SJCRH30 (cell line): Measurements from ENCODE around the gene EXOC3L1. TPM values are rescaled to one million over a fixed set of nuclear protein-coding genes. Genes with fewer than 3 reads are reported as not detected.

Experiments used
- DNase-seq, 2 experiments: peaks; one replicate each; pipeline ENCODE4 v3.0.0-alpha.2; 2015 to 2020
- H3K27ac ChIP-seq: fragments of 250-450 bp; sonication (Bioruptor Pico); 2 replicates; pipeline ENCODE4 v1.5.1; 2020; ENCODE audit warnings: mild to moderate bottlenecking, moderate library complexity
- H3K27me3 ChIP-seq: fragments of 250-450 bp; sonication (Bioruptor Pico); 2 replicates; pipeline ENCODE4 v1.5.1; 2020; ENCODE audit warnings: mild to moderate bottlenecking, moderate library complexity
- H3K36me3 ChIP-seq: fragments of 250-450 bp; sonication (Bioruptor Pico); 2 replicates; pipeline ENCODE4 v1.5.1; 2020; ENCODE audit warnings: mild to moderate bottlenecking, moderate library complexity
- H3K4me1 ChIP-seq: fragments of 250-450 bp; sonication (Bioruptor Pico); 2 replicates; pipeline ENCODE4 v1.5.1; 2020; ENCODE audit warnings: mild to moderate bottlenecking, moderate library complexity
- H3K4me3 ChIP-seq: fragments of 250-450 bp; sonication (Bioruptor Pico); 2 replicates; pipeline ENCODE4 v1.5.1; 2020; ENCODE audit warnings: mild to moderate bottlenecking, moderate library complexity
- H3K9me3 ChIP-seq: fragments of 250-450 bp; sonication (Bioruptor Pico); replicated peaks from 2 replicates; pipeline ENCODE4 v1.5.1; 2020; ENCODE audit warnings: mild to moderate bottlenecking, moderate library complexity
- total RNA-seq: library from RNA; depleted of rRNA; stranded (reverse); fragments of >200 nt; shearing (Covaris generic); gene quantifications from 2 replicates; pipeline ENCODE4 v1.2.3, GENCODE V29; 2014

Gene EXOC3L1
- total RNA-seq, 1 experiment from 2014 or later = 2.0 TPM

DNA sequence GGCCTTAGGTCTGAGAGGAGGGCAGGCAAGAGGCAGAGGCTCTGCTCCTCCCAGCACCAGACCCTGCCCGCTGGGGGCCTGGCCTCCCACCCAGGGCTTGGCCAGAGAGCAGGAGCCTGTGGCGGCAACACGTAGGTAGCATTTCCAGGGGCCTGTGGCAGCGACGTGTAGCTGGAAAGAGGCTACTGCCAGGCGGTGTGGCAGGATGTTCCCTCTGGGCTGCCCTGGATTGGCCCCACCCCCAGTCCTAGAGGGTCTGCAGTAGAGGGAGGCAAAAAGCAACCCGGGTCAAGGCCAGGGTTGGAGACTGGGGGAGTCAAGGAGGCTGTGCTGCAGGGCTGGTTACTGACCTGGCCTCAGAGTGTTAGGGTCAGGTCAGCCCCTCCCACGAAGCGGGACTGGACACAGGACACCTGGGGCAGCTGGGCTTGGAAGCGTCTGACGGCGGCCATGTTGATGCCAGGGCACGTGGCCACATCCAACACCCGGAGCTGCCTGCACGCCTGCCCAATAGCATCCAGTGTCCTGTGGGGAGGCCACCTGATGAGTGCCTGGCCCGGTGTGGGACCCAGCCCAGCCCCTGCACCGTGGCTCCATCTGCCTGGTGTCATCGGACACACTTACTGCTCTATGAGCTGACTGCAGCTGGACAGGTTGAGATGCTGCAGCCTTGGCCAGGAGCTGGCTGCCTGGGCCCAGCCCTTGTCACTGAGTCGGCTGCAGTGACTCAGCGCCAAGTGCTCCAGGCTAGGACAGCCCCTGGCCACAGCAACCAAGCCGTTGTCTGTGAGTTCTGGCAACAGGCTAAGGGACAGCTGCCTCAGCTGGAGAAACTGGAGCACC lies 17.5 kb upstream of the EXOC3L1 start:
- Histone ChIP-seq H3K9me3 (no peaks in the 10 kb centered on the region), H3K27ac (no peak overlapping the region), H3K27me3 (no peaks in the 10 kb centered on the region), H3K36me3 (peaks cover 3% of the 10 kb centered on the region; the same call in 1 of the 2 replicates), H3K4me1 (peaks cover 5% of the 10 kb centered on the region; the same call in 1 of the 2 replicates), H3K4me3 (no peak overlapping the region)
- no peak for DNase-seq

DNA sequence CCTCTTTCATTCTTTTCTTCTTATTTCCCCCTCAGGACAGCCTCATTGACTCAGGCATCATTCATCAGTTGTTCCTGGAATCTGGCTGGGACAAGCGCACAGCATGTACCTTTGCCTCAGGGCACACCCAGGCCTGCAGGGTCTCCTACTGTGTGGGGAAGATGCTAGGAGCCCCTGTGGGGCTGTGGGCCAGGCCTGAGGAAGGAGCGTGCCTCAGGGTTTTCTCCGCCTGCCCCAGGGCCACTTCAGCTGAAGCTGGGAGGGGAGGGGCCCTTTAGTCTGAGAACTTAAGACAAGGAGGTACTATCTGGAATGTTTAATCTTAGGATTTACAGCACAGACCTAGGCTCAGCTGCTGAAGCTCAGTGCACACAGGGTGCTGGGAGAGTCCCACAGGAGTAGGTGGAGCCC lies 16.9 kb upstream of the EXOC3L1 start:
- H3K36me3 ChIP-seq = peaks cover 8% of the 10 kb centered on the region; the same call in 1 of the 2 replicates
- no peak for DNase-seq

DNA sequence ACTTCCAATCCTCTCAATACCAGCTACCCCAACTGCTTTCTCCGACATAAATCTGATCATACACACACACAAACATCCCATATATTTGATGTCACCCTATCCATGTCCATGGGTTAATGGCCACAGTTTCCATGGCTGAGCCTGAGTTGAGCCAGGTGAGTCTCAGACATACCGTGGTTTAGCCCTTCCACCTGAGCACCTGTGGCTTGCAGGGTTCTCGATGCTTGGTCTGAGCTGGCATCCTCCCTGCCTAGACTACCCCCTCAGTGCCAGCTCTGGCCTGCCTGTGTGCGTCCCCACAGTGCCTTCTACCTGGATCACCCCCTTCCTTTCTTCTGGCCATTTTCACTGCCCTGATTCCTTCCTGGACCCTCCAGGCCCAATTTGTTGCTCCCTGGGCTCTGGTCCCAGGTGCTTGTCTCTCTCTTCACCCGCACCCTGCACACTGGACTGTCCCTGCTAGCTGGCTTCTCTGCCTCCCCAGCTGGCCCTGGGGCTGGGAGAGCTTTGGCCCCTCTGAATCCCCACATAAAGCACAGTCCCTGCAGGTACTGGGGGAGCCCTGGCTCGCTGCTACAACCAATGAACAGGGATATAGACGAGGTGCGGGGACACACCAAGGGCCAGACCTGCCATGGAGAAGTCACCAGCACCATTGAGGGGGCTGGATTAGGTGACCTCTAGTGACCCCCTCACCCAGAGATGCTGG lies 16.3 kb upstream of the EXOC3L1 start:
- peaks cover 13% of the 10 kb centered on the region for H3K36me3 ChIP-seq

More for the DNA sequence above, 16.9 kb upstream of the EXOC3L1 start:
- H3K4me1 ChIP-seq = peaks cover 5% of the 10 kb centered on the region; the same call in 1 of the 2 replicates
- no peak overlapping the region for H3K27ac ChIP-seq
- no peaks in the 10 kb centered on the region for H3K27me3 ChIP-seq
- no peak overlapping the region for H3K4me3 ChIP-seq
- H3K9me3 ChIP-seq = no peaks in the 10 kb centered on the region

DNA sequence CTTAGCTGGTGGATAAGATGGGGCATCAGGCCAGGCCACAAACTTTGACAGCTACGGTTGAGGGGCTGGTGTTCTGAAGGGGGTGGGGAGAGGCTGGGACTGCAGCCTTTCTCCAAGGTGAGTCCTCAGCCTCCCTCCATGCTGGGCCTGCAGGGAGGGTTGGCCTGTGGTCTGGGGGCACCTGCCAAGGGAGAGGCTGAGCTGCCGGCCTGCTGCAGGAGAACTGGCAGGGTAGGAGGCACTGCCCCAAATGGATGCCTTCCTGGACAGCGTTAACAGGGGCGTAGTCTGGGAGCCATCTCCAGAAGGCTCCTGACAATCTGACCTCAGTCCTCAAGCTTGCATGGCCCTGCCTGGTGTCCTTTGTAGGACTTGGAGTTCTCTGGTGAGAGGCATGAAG lies 14.1 kb upstream of the EXOC3L1 start:
- H3K4me3 ChIP-seq = no peak overlapping the region
- H3K27ac ChIP-seq = no peak overlapping the region
- no peak for DNase-seq
- H3K36me3 ChIP-seq = peaks cover 24% of the 10 kb centered on the region
- no peaks in the 10 kb centered on the region for H3K9me3 ChIP-seq
- H3K27me3 ChIP-seq = no peaks in the 10 kb centered on the region
- no peaks in the 10 kb centered on the region for H3K4me1 ChIP-seq

More for the DNA sequence above, 16.3 kb upstream of the EXOC3L1 start:
- Histone ChIP-seq H3K4me3 (no peak overlapping the region), H3K27ac (no peak overlapping the region), H3K9me3 (no peaks in the 10 kb centered on the region), H3K27me3 (no peaks in the 10 kb centered on the region), H3K4me1 (peaks cover 5% of the 10 kb centered on the region; the same call in 1 of the 2 replicates)
- no peak for DNase-seq

DNA sequence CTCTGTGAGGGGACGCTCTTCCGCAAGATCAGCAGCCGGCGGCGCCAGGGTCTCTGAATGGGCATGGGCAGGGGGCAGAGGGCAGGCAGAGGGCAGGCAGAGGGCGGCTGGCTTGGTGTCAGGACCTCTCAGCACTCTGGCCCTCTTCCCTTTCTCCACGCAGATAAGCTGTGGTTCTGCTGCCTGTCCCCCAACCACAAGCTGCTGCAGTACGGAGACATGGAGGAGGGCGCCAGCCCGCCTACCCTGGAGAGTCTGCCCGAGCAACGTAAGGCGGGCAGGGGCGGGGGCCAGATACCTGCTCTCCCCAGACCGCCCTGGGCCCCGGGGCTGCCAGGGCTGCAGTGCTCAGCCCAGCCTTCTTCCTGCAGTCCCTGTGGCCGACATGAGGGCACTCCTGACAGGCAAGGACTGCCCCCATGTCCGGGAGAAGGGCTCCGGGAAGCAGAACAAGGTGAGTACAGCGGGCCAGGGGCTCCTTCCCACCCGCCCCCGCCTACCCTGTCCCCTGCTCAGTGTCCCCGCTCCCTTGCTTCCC lies 13.1 kb upstream of the EXOC3L1 start:
- Histone ChIP-seq H3K27me3 (no peaks in the 10 kb centered on the region), H3K4me1 (no peaks in the 10 kb centered on the region), H3K27ac (no peak overlapping the region), H3K4me3 (no peak overlapping the region), H3K9me3 (no peaks in the 10 kb centered on the region), H3K36me3 (peaks cover 32% of the 10 kb centered on the region)
- no peak for DNase-seq

DNA sequence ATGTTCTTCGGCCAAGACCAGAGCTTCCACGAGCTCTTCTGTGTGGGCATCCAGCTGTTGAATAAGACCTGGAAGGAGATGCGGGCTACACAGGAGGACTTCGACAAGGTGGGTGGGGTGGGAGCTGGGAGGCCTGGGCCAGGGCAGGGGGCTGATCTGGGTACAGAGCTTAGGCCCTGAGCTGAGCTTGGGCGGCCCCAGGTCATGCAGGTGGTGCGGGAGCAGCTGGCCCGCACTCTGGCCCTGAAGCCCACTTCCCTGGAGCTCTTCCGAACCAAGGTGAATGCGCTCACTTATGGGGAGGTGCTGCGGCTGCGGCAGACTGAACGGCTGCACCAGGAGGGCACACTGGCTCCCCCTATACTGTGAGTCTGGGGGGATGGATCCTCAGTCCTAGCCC lies 12.5 kb upstream of the EXOC3L1 start:
- H3K9me3 ChIP-seq = no peaks in the 10 kb centered on the region
- DNase-seq = no peak

DNA sequence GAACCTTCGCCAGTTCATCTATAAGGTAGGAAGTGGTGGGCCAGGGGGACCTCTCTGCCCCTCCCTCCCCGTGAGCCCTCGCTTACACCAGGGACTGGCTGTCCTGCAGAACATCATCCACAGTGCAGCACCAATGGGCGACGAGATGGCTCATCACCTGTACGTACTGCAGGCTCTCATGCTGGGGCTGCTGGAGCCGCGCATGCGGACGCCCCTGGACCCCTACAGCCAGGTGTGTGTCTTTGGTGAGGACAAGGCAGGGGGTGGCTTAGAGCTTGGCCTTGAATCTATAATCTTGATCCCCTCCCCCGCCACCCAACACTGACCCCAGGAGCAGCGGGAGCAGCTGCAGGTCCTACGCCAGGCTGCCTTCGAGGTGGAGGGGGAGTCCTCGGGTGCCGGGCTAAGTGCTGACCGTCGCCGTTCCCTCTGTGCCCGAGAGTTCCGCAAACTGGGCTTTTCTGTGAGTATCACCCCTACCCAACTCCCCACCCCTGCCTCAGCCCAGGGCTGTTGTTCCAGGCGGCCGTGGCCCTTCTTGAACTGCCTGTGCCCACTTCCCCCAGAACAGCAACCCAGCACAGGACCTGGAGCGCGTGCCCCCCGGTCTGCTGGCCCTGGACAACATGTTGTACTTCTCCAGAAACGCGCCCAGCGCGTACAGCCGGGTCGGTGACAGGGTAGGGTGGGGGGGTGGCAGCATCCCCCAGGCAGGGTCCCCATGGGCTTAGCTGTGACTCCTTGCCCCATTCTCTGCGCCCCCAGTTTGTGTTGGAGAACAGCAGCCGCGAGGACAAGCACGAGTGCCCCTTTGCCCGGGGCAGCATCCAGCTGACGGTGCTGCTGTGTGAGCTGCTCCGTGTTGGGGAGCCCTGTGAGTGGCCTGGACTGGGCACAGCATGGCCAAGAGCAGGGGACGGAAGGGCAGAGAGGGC lies 11.7 kb upstream of the EXOC3L1 start:
- Histone ChIP-seq H3K4me3 (no peak overlapping the region), H3K27me3 (no peaks in the 10 kb centered on the region), H3K4me1 (no peaks in the 10 kb centered on the region), H3K27ac (no peak overlapping the region), H3K9me3 (no peaks in the 10 kb centered on the region), H3K36me3 (peaks cover 45% of the 10 kb centered on the region)
- no peak for DNase-seq

More for the DNA sequence above, 12.5 kb upstream of the EXOC3L1 start:
- Histone ChIP-seq H3K27me3 (no peaks in the 10 kb centered on the region), H3K4me1 (no peaks in the 10 kb centered on the region), H3K4me3 (no peak overlapping the region), H3K36me3 (peaks cover 38% of the 10 kb centered on the region), H3K27ac (no peak overlapping the region)

DNA sequence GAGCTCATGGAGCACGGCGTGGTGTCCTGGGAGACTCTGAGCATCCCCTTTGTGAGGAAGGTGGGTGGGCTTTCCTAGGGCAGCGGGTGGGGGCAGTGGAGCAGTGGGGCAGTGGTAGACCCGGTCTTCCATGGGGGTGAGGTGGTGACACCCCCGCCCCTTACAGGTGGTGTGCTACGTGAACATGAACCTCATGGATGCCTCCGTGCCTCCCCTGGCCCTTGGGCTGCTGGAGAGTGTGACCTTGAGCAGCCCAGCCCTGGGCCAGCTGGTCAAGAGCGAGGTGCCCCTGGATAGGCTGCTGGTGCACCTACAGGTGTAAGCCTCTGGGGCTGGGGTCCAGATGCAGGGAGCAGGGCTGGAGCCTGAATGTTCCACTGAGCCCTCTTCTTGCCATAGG lies 10.6 kb upstream of the EXOC3L1 start:
- H3K4me3 ChIP-seq = no peak overlapping the region

DNA sequence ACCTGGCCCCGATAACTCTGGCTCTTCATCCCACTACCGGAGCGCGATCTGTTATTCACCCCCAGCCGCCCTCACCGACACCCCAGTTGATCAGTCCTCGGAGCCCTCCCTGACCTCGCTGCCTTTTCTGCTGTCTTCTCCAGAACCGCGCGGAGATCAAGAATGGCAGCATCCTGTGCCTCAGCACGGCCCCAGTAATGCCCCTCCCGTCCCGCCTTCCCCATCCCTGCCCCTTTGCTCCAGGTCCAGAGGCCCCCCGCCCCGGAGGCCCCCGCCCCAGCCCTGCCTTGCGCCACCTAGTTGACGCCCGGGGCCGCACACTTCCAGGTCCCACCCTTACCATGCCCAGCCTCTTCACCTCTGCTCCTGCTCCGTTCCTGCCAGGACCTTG lies 9.9 kb upstream of the EXOC3L1 start:
- peaks cover 61% of the 10 kb centered on the region for H3K36me3 ChIP-seq
- H3K4me1 ChIP-seq = no peaks in the 10 kb centered on the region
- no peak overlapping the region for H3K4me3 ChIP-seq
- no peaks in the 10 kb centered on the region for H3K9me3 ChIP-seq
- H3K27me3 ChIP-seq = no peaks in the 10 kb centered on the region
- H3K27ac ChIP-seq = no peak overlapping the region
- no peak for DNase-seq

More for the DNA sequence above, 10.6 kb upstream of the EXOC3L1 start:
- Histone ChIP-seq H3K27ac (no peak overlapping the region), H3K36me3 (peaks cover 54% of the 10 kb centered on the region), H3K27me3 (no peaks in the 10 kb centered on the region), H3K4me1 (no peaks in the 10 kb centered on the region), H3K9me3 (no peaks in the 10 kb centered on the region)
- DNase-seq = no peak

DNA sequence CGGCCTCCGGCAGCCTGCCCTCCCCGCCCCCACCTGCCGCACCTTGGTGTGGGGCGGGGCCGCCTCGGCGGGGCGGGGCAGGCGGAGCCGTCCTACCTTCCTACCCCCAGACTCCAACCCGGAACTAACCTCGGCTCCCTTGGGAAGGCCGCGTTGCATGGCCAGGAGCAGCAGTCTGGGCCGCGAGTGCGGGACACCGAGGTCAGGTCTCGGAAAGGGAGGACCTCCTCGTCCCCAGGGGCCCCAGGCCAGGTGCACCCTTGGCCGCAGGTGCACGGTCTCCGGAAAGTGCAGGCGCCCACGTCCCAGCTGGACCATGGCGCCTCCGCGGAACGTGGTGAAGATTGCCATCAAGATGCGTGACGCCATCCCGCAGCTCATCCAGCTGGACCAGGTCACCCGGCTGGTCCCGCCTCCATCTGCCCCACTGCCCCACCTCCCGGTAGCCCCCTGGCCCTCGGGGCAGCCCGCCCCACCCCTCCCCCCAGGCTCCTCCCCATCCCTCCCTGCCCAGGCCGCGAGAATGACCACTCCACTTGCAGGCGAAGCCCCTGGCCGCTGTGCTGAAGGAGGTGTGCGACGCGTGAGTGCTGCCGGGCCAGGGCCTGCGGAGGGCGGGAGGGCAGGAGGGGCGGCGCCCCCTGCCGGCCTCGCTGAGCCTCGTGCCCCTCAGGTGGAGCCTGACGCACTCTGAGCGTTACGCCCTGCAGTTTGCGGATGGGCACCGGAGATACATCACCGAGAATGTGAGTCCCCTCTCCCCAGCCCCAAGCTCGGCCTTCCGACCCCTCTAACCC lies 9.3 kb upstream of the EXOC3L1 start, which contains the start of gene ELMO3:
ELMO3 (plus strand) TSS at position 121 of the 797 bp plus-strand sequence; CDS start at position 317, 196 bp downstream.
- H3K9me3 ChIP-seq = no peaks in the 10 kb centered on the region
- no peak for DNase-seq
- no peak within 1 kb of the TSS for H3K4me3 ChIP-seq
- no peak within 1 kb of the TSS for H3K27ac ChIP-seq
- no peaks in the 10 kb centered on the region for H3K27me3 ChIP-seq
- H3K4me1 ChIP-seq = no peaks in the 10 kb centered on the region
- peaks cover 65% of the 10 kb centered on the region for H3K36me3 ChIP-seq

DNA sequence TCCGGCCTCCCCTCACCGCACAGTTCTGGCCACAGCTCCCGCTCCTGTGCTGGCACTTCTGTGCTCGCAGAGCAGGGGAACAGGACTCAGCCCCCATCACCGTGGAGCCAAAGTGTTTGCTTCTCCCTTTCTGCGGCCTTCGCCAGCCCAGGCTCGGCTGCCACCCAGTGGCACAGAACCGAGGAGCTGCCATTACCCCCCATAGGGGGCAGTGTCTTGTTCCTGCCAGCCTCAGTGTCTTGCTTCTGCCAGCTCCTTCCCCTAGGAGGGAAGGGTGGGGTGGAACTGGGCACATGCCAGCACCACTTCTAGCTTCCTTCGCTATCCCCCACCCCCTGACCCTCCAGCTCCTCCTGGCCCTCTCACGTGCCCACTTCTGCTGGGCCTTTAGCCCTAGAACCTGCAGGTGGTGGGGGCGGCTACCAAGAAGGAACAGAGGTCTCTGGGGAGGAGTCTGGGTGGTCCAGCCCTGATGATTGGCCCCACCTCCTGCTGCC lies 8.3 kb upstream of the EXOC3L1 start:
- H3K9me3 ChIP-seq = no peaks in the 10 kb centered on the region

DNA sequence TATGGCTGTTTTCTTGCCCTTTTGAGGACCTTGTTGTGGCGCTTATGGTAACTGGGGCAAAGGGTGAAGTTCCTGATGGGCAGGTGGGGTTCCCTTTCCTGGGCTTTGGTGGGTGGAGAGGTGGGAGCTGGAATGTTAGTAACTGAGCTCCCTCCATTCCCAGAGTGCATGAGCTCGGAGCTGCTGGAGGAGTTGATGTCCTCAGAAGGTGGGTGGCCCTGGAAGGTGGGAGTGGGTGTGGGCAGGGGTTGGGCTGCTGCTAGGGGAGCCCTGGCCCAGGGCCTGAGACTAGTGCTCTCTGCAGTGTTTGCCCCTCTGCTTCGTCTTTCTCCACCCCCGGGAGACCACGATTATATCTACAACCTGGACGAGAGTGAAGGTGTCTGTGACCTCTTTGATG lies 7.8 kb upstream of the EXOC3L1 start:
- H3K27me3 ChIP-seq = no peaks in the 10 kb centered on the region
- H3K36me3 ChIP-seq = peaks cover 73% of the 10 kb centered on the region
- H3K4me3 ChIP-seq = no peak overlapping the region
- H3K4me1 ChIP-seq = no peaks in the 10 kb centered on the region
- H3K27ac ChIP-seq = no peak overlapping the region
- no peaks in the 10 kb centered on the region for H3K9me3 ChIP-seq
- no peak for DNase-seq

More for the DNA sequence above, 8.3 kb upstream of the EXOC3L1 start:
- H3K4me3 ChIP-seq = no peak overlapping the region
- H3K27ac ChIP-seq = no peak overlapping the region
- H3K27me3 ChIP-seq = no peaks in the 10 kb centered on the region
- DNase-seq = no peak
- H3K36me3 ChIP-seq = peaks cover 72% of the 10 kb centered on the region
- no peaks in the 10 kb centered on the region for H3K4me1 ChIP-seq

DNA sequence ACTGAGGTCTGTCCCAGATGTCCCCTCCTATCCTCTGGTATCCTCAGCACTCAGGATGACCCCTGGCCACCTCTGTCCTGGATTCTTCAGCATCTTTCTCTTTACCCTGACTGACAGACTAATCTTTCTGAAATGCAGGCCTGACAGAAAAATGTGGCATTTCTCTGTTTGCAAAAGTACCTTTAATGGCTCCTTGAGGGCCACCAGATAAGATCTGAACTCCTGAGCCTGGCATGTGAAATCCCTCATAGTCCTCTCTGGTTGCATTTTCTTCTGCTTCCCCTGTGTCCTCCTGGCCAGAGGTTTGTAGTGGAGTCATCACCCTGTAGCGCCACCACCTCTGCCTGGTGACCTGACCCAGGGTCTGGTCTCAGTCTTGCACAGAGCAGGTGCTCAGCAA lies 6.9 kb upstream of the EXOC3L1 start:
- Histone ChIP-seq H3K27ac (no peak overlapping the region), H3K36me3 (peaks cover 68% of the 10 kb centered on the region), H3K27me3 (no peaks in the 10 kb centered on the region), H3K9me3 (no peaks in the 10 kb centered on the region), H3K4me1 (no peaks in the 10 kb centered on the region), H3K4me3 (no peak overlapping the region)
- DNase-seq = no peak
